Measurements from ENCODE around the gene ZNF488.

GRCh38 chr10:47332371-47332770, 51.7 kb downstream of the ZNF488 start:
- TF ChIP-seq CTCF (IDR thresholded peaks at IDR 0.05; ENCODE audit: insufficient read depth, low read length) (no peak), GABPA (IDR thresholded peaks at IDR 0.05; ENCODE audit: low read depth) (no peak), POLR2AphosphoS5 (IDR thresholded peaks at IDR 0.05; ENCODE audit: low read depth) (no peak)
